GM18870 (cell line): Measurements from ENCODE around the gene ATP5ME.
"Not testable (repeated sequence)": the region's sequence is repeated elsewhere in the genome, so short reads cannot be mapped to it uniquely, and the experiment has no call there.

Experiments used
- ATAC-seq: cut with Tn5 transposase; IDR thresholded peaks from one replicate; pipeline ENCODE4 v1.9.1; 2021; ENCODE audit warnings: moderate library complexity; ENCODE audit not compliant: unreplicated experiment

ATP5ME gene

DNA sequence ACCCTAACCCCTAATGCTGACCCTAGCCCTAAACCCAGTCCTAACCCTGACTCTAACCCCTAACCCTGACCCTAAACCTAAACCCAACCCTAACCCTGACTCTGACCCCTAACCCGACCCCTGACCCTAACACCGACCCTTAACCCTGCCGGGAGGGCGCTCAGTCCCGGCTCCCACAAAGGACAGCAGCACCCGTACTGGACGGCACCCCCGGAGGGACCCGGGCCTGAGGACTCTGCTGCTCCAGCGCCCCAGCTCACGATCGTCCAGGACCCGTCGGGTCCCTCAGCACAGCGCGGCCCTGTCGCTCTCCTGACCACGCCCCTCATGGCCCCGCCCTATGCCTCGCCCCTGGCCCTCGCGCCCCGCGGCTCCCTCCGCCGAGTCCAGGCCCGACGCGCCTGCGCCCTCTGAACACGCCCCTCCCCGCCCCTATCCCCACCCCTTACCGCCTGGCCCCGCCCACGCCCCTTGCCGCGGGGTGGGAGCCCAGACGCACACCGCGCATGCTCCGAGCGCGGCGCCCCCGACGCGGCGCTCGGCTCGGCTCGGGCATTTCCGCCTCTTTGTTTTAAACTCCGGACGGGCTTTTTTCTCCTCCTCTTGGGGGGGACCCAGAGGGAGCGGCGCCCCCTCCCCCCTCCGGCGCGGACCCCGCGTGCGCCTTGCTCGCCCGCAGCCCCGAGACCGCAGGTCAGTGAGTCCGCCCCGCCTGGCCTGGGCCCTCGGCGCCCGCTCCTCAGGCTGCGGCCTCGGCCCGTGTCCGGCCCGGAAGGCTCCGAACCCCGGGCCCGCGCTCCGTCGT, 31.4 kb upstream of the ATP5ME start, which contains the start of gene PCGF3:
TSS of gene PCGF3 (plus strand) at position 555 of the 805 bp plus-strand sequence. CDS start 27,849 bp downstream, outside the sequence.
- peak; percentile 74 for ATAC-seq

DNA sequence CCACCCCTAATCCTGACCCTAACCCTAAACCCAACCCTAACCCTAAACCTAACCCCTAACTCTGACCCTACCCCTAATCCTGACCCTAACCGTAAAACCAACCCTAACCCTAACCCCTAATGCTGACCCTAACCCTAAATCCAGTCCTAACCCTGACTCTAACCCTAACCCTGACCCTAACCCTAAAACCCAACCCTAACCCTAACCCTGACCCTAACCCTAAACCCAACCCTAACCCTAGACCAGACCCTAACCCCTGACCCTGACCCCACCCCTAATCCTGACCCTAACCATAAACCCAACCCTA, 30.8 kb upstream of the ATP5ME start:
- no peak for ATAC-seq

DNA sequence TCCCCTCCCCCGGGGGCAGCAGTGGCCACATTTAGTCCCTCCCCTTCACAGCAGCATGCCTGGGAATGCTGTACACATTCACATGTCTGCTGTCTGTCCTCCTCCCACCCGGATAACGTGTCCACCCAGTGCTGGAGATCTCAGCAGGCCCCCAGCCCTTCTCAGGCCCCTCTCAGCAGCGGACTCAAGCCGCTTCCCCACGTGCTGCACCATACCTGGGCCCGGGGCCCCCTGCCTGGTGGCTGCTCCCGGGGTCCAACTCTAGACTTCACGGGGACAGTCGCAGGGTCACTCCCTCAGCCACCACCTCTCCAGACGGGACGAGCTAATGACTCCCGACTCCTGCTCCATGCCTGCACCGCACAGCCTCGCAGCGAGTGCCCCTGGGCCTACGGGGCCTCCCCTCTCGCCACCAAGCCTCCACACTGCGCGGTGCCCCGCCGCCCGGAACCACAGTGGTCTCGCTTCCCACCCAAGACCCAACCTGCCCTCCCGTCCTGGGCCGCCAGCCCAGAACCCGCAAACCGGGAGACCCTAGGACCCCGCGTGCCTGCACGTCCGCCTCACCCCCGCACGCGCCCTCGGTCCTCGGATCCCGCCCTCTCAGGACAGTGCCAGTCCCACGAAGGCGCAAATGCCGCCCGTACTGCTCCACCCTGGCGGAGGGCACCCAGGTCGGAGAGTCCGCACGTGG, 30.3 kb upstream of the ATP5ME start:
- no peak for ATAC-seq

DNA sequence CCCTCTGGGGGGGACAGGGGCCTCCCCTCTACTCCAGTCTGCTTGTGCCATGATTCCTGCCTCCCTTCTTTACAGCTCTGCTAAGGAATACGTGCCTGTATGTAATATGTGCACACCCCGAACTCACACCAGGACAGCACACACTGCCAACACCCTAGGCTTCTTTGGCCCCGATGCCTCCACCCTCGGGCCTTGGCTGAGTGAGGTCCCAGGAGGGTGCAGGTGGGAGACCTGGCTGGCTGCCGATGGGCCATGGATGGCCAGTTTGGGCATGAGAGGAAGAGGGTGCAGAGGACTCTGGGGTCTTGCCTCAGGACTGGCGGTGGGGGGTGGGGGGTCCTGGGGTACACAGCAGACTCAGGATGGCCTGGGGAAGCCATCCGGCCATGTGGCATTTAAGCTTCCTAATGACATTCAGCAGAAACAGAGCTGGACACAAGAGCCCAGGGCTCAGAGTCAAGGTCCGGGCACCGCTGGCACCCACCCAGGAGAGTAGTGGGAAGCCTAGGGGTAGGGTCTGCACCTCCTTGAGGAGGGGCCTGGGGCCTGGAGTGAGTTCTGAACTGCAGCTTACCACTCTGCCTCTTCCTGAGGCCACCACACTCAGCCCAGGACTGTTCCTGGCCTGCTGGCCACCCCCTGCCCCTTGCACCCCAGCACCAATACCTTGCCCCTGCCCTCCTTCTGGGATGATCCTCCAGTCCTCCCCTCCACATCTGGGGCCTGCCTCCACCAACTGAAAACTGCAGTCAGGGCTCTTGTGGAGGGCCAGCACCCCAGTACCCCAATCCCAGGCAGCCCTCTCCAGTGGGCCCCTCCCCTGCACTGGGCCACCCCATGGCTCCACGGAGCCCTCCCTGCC, 29.5 kb upstream of the ATP5ME start:
- ATAC-seq: no peak

- no peak for ATAC-seq
Measured at GRCh38 chr4:702618-703048, 28.6 kb upstream of the ATP5ME start.

DNA sequence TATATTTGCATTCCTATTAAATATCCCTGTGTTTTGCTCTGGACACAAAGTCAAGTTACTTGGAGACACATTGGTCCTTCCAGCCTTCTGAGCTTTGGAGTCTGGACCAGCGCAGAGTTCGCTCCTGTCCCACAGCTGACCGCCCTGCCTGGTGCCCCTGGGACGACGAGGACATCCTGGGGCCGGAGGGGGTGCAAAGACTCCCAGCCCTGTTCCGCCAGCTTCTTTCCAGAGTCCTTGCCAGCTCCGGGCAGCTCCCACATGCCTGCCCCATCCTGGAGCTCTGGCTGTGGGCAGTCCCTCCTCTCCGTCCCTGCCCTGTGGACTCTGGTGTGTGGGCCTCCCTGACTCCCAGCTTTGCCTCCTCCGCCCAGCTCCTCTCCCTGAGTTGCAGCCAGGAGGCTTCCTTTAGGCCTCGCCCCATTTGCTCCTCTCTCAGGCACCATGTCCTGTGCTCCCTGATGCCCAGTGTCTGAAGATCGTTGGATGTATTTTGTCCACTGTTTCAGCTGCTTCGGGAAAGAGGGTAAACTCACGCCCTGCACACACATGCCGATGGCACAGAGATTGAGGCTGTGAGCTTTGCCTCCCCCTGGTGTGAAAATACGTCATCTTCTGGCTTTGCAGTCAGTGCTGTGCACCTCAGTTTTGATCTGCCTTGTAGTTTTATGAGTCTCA, 26.6 kb upstream of the ATP5ME start:
- ATAC-seq: no peak

DNA sequence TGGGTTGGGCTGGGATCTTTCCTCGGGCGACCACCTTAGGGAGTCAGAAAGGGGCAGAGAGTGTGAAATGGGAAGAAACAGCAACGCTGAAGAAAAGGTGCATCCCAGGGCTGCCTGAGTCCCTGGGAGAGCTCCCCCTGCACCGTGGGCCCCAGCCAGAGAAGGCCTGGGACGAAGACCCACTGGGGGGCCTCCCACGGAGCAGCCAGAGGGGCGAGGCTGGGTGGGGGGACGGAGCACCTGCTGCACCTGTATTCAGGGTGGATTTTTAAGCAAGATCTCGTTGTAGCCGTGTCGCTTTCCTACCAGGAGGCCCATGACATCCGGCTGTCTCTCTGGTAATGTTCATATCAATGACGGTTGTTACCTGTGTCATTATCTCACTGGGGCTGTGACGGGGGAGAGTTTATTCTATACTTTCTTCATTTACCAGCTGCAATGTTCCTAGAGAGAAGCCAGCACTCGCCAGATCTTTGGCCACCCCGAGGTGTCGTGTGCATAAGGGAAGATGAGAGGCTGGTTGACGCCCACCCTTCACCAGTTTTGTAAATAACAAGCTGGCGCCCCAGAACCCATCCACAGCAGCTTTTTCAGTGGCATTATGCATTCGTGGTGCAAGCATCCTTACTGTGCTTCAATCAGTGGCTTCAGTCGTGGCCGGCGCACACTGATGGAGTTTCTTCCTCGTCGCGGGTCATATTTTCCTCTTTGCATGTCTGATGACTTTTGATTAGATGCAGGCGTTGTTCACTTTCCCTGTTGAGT, 25.9 kb upstream of the ATP5ME start:
- no peak for ATAC-seq

DNA sequence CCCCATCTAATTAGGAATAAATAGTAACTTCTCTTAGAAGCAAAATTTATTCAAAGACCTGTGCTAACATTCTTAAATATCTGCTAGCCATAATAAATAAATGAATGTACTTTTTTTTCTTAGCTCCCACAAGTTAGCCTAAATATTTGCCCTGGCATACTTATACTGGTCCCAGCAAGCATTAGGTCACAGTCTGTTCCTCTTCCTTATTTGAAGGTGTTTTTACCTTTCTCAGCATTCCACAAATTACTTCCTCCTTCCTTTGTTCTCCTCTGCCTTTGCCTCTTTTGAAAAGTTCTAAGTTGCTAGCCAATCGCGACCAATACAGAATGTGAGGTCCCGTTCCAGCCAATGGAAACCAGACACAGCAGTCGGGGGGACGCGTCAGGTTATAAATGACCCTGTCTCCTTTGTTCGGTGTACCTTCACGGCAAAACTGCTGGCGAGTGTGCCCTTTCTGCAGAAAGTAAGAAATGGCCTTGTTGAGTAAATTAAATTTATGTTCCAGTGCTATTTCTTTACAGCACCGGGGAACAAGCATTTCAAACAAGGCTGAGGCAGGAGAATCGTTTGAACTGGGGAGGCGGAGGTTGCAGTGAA, 20.4 kb upstream of the ATP5ME start:
- ATAC-seq: not testable (repeated sequence)

DNA sequence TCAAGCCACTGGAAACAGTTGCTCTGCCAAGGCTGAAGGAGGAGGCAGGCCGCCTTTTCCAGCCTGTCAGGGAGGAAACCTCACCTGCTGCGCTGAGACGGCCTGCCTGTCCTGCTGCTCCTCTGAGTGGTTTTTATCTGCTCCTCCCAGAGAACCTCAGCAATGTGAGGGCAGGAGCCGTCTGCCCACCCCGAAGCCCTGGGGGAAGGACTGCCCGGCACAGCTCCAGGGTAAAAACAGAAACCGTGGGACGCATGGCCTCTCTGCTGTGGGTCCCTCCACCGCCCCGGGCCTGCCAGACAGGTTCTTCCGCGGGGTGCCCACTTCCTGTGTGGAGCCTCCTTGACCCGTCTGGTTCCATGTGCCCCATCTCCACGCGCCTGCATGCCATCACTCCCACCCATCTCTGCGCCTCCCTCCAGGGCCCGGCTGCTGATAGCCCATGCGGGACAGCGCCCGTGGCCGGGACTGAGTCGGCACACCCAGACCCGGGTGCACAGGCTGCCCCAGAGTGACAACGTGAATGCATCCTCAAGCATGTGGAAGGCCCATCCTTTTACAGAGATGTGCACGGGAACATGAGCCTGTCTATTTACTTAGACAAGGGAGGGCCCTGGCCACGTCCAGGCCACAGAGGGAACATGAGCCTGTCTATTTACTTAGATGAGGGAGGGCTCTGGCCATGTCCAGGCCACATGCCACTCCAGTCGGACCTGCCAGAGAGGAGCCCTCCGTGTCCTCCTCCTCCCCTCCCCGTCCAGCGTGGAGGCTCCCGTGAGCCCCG, 18.9 kb upstream of the ATP5ME start:
- no peak for ATAC-seq

DNA sequence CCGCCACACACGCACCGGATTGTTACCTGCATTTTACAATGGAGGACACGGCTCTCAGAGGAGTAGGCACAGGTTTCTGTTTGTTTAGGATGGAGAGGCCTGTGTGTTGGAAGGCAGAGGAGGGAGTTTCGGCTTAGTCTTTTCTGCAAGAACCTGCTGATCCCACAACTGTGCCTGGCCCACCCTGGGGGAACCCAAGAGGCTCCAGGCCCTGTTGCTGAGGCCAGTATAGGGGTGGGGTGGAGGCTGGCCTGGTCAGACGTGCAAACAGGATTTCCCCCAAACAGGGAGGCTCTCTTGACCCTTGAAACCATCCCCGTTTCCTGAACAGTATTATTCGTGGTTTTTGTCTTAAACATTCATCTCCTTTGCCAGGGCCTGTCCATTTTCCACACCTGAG, 15.6 kb upstream of the ATP5ME start:
- no peak for ATAC-seq

DNA sequence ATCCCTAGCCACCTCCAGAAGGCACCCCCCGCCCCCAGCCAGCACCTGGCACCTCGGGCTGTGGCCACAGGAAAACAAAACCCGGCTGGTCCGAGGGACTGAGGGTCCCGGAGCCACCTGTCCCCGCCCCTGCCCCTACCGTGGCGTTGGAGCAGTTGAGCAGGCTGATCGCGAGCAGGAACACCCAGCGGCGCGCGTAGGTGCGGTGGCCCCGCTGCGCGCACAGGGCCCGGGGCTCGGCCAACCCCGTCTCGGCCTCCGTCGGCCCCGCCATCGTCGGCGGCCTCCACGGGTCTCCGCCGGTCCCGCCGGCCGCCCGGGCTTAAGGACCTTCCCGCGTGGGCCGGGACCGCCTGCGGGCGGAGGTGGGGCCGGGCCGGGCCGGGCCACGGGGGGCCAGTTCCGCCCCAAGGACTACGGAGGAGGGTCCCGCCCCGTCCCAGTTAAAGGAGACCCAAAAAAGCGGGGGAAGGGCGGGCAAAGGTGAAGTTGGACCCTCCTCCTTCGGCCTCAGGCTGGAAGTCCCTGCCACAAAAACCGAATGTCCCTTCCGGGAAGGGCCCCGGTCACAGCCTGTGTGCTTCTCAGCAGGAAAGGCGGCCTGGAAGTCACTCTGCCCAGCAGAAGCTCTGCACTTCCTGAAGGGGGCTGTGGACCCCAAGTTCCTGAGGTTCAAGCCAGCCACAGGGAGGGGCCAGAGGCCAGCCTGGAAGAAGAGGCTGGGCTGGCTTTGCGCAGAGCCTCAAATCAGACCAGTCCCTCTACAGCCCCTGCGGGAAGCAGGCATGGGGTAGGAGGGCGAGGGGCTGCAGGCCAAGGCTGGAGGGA, 15.0 kb upstream of the ATP5ME start, which contains the start of gene SLC49A3:
TSS of gene SLC49A3 (minus strand) at position 298 of the 828 bp plus-strand sequence. CDS start at position 274, 24 bp downstream.
- no peak for ATAC-seq

DNA sequence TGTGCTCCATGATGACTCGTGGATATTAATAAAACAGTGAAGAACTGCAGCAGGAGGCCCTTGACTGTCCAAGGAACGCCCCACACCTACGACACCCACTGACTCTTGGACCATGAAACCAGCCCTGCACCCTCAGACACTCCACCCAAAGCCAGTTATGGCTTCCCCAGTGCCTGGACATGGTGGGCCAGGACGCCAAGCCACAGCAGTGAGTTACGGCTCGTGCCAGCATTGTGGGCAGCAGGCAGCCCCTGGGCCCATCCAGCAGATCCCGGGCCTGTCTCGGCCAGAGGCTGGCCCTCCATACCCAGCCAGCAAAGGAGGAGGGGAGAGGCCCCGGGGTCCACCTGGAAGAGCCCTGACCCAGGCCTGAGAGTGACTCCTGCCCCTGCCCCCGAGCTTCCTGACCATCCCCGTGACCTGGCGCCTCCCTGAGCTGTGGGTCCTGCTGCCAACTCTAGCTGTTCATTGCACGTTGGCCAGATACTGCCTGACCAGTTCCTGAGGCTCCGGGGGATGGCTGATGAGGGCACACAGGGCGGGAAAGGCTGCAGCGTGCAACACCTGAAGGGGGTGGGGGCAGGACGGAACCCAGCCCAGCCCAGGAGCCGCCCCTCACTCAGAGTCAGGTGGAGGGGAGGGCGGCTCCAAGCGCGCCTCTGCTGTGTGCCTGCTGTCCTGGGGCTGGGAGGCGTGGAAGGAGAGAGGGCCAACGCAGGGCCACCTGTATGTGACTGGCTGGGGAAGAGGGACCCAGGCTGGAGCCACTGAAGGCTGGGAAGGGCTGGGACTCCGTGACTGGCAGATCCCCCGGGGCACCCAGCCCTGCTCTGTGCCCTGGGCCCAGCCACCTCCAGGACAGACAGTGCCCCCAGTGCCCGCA, 14.1 kb upstream of the ATP5ME start:
- ATAC-seq: no peak

- ATAC-seq: no peak
Measured at GRCh38 chr4:687048-687970, 13.2 kb upstream of the ATP5ME start.

DNA sequence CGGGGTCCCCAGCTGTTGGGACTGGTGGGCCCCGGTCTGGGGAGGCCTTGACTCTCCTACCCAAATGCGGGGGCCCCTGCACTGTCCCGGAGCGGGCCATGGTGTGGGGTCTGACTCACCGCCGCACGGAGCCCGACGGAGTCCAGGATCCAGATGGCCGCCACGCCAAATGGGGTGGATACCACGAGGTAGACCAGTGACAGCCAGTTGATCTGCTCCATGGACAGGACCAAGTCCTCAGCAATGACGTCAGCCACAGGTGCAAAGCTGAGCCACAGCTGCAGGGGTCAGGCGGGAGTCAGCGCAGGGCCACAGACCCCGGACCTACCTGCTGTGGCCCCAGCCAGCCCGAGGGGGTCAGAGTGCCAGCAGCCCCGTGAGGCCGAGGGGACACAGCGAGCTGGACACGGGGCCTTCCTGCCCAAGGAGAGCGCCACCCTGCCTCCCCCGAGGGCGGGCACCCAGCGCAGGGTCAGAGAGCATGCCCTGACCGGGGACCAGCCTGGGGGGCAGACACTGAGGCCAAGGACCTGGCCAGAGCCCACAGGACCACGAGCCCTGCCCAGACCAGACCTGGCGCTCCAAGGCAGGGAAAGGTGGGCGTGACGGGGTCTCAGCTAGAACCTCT, 12.5 kb upstream of the ATP5ME start:
- no peak for ATAC-seq

DNA sequence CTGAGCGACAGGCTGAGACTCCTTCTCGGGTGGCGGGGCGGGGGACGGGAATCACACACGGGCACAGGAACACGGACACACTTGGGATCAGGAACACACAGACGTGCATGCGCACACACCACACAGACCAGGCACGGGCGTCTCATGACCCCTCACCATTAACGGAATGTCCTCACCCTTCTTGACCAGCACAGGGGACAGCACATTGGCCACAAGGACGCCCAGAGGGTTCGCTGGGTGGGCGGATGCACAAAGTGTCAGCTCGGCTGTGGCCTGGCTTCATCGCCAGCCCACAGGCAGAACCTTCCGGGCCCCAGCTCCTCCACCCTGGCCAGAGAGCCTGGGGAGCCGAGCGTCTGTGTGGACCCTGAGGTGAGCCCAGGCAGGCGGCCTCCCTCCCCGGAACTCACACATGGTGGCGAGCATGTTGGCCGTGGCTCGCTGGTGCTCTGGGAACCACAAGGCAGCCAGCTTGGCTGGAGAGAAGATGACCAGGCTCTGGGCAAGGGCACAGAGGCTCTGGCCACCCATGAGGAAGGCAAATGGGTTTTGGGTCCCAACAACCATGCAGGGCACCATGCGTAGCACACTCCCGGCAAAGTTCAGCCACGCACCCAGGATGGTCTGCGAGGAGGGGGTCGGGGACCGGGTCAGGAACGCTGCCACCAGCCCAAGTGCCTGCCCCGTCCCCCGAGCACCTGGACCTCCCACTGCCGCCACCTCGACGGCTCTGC, 11.8 kb upstream of the ATP5ME start:
- ATAC-seq: no peak
